IMR-90 (cell line): ENCODE results near the gene KRTAP19-1. TPM values are rescaled to one million over a fixed set of nuclear protein-coding genes. Genes with fewer than 3 reads are reported as not detected.

Experiments used
- ATAC-seq: fragments of 200-7000 bp; cut with Tn5 transposase; 2 replicates; pipeline ENCODE4 v1.9.1; 2020; ENCODE audit warnings: low read depth, mild to moderate bottlenecking, moderate library complexity
- BruUV-seq: library from RNA; stranded (reverse); fragments of 400-500 nt; replicated peaks from 2 replicates; lab custom pipeline; 2021; lab: Mats Ljungman, UMichigan
- CTCF ChIA-PET: fragments of 300-600 bp; formaldehyde crosslinking; extraction: SDS; loops from one replicate; lab custom pipeline; 2021; ENCODE audit warnings: antibody characterized with exemption; lab: Yijun Ruan, JAX
- POLR2A ChIA-PET: fragments of 300-600 bp; sonication (Branson Sonifier 250); formaldehyde crosslinking; loops from one replicate; lab custom pipeline; 2022; ENCODE audit warnings: antibody characterized with exemption; ENCODE audit not compliant: unreplicated experiment; lab: Charles Lee
- DNase-seq: peaks from one replicate; pipeline ENCODE4 v3.0.0; 2013
- H2AFZ ChIP-seq: replicated peaks from 2 replicates; pipeline ENCODE3; 2013; ENCODE audit warnings: low read length, mild to moderate bottlenecking; ENCODE audit not compliant: poor library complexity
- H2AK5ac ChIP-seq: 2 replicates; pipeline ENCODE4 v1.6.1; 2013; ENCODE audit warnings: low read depth, low read length, inconsistent platforms
- H2AK9ac ChIP-seq: replicated peaks from 2 replicates; pipeline ENCODE3; 2013; ENCODE audit warnings: mild to moderate bottlenecking, low read depth, low read length, moderate library complexity; ENCODE audit not compliant: poor library complexity
- H2BK120ac ChIP-seq: 2 replicates; pipeline ENCODE4 v1.6.1; 2013; ENCODE audit warnings: low read depth, low read length, inconsistent platforms
- H2BK15ac ChIP-seq: 3 replicates; pipeline ENCODE4 v1.6.1; 2013; ENCODE audit warnings: low read depth, low read length, inconsistent platforms
- H2BK20ac ChIP-seq: 2 replicates; pipeline ENCODE4 v1.6.1; 2013; ENCODE audit warnings: low read depth, mild to moderate bottlenecking, inconsistent platforms, low read length, moderate library complexity
- H2BK5ac ChIP-seq: 2 replicates; pipeline ENCODE4 v1.6.1; 2013; ENCODE audit warnings: mild to moderate bottlenecking, low read depth, low read length, inconsistent platforms; ENCODE audit not compliant: poor library complexity, severe bottlenecking
- H3K14ac ChIP-seq: replicated peaks from 2 replicates; pipeline ENCODE4 v1.6.1; 2013; ENCODE audit warnings: low read depth, low read length, inconsistent platforms
- H3K18ac ChIP-seq: 2 replicates; pipeline ENCODE4 v1.6.1; 2013; ENCODE audit warnings: low read depth, low read length, control low read depth
- H3K23ac ChIP-seq: 2 replicates; pipeline ENCODE4 v1.6.1; 2013; ENCODE audit warnings: low read depth, low read length, inconsistent platforms
- H3K27ac ChIP-seq: 2 replicates; pipeline ENCODE4 v1.5.1; 2013; ENCODE audit warnings: mild to moderate bottlenecking, control low read depth, low read length; ENCODE audit not compliant: insufficient read depth
- H3K27me3 ChIP-seq: 2 replicates; pipeline ENCODE4 v1.6.1; 2013; ENCODE audit warnings: low read length; ENCODE audit not compliant: control insufficient read depth, insufficient read depth
- H3K36me3 ChIP-seq: 2 replicates; pipeline ENCODE4 v1.6.1; 2013; ENCODE audit warnings: low read length, mixed read lengths; ENCODE audit not compliant: control insufficient read depth, insufficient read depth
- H3K4ac ChIP-seq: 2 replicates; pipeline ENCODE4 v1.6.1; 2013; ENCODE audit warnings: low read depth, low read length, inconsistent platforms
- H3K4me1 ChIP-seq: 2 replicates; pipeline ENCODE4 v1.6.1; 2013; ENCODE audit warnings: low read length, mixed read lengths; ENCODE audit not compliant: control insufficient read depth, insufficient read depth
- H3K4me2 ChIP-seq: 2 replicates; pipeline ENCODE4 v1.6.1; 2013; ENCODE audit warnings: low read depth, mild to moderate bottlenecking, control low read depth, low read length, moderate library complexity
- H3K4me3 ChIP-seq: 2 replicates; pipeline ENCODE4 v1.5.1; 2013; ENCODE audit warnings: low read depth, mild to moderate bottlenecking, control low read depth, low read length, moderate library complexity; ENCODE audit not compliant: insufficient read depth
- H3K56ac ChIP-seq: 2 replicates; pipeline ENCODE4 v1.6.1; 2013; ENCODE audit warnings: low read length, inconsistent platforms; ENCODE audit not compliant: insufficient read depth; ENCODE audit errors: extremely low read depth
- H3K79me1 ChIP-seq, 2 experiments: 2 replicates each; pipeline ENCODE4 v1.6.1; 2013; ENCODE audit warnings: low read length in 2 of 2, inconsistent platforms in 1 of 2, low read depth in 1 of 2
- H3K9ac ChIP-seq: 2 replicates; pipeline ENCODE4 v1.6.1; 2013; ENCODE audit warnings: low read depth, low read length, control low read depth
- H3K9me1 ChIP-seq: 2 replicates; pipeline ENCODE4 v1.6.1; 2013; ENCODE audit warnings: low read length, inconsistent platforms; ENCODE audit not compliant: insufficient read depth
- H3K9me3 ChIP-seq: 2 replicates; pipeline ENCODE4 v1.6.1; 2013; ENCODE audit warnings: low read length; ENCODE audit not compliant: control insufficient read depth, insufficient read depth
- H4K20me1 ChIP-seq: 2 replicates; pipeline ENCODE4 v1.6.1; 2013; ENCODE audit warnings: low read length, inconsistent platforms; ENCODE audit not compliant: insufficient read depth
- H4K5ac ChIP-seq: 2 replicates; pipeline ENCODE4 v1.6.1; 2013; ENCODE audit warnings: mild to moderate bottlenecking, low read depth, low read length, control low read depth
- H4K8ac ChIP-seq, 2 experiments: 2 replicates each; pipeline ENCODE4 v1.6.1; 2013; ENCODE audit warnings: low read depth in 2 of 2, low read length in 2 of 2, control low read depth in 1 of 2, inconsistent platforms in 1 of 2
- H4K91ac ChIP-seq: 2 replicates; pipeline ENCODE4 v1.6.1; 2013; ENCODE audit warnings: low read depth, low read length, inconsistent platforms; ENCODE audit not compliant: insufficient read depth
- CEBPB ChIP-seq: IDR thresholded peaks from 2 replicates; pipeline ENCODE4 v1.6.1; 2012; ENCODE audit warnings: low read depth, low read length, improper control_type of control experiment
- CHD1 ChIP-seq: IDR thresholded peaks from 2 replicates; pipeline ENCODE4 v1.6.1; 2012; ENCODE audit warnings: low read depth, low read length, improper control_type of control experiment
- CTCF ChIP-seq: conservative IDR thresholded peaks from 2 replicates; pipeline ENCODE4 v1.5.1; 2012; ENCODE audit warnings: mild to moderate bottlenecking, low read depth, low read length, improper control_type of control experiment
- FOS ChIP-seq: fragments of 150-350 bp; IDR thresholded peaks from 2 replicates; pipeline ENCODE4 v1.6.1; 2016; ENCODE audit warnings: low read depth, low read length
- MAFK ChIP-seq: IDR thresholded peaks from 2 replicates; pipeline ENCODE4 v1.6.1; 2012; ENCODE audit warnings: low read depth, low read length, improper control_type of control experiment
- MAZ ChIP-seq: IDR thresholded peaks from 2 replicates; pipeline ENCODE4 v1.6.1; 2012; ENCODE audit warnings: low read depth, mild to moderate bottlenecking, low read length, improper control_type of control experiment, moderate library complexity, borderline replicate concordance
- MXI1 ChIP-seq: IDR thresholded peaks from 2 replicates; pipeline ENCODE4 v1.6.1; 2012; ENCODE audit warnings: low read depth, mild to moderate bottlenecking, low read length, moderate library complexity, borderline replicate concordance
- POLR2A ChIP-seq: IDR thresholded peaks from 2 replicates; pipeline ENCODE4 v1.6.1; 2012; ENCODE audit warnings: mild to moderate bottlenecking, low read depth, low read length
- RAD21 ChIP-seq: IDR thresholded peaks from 2 replicates; pipeline ENCODE4 v1.6.1; 2012; ENCODE audit warnings: low read length, improper control_type of control experiment
- RCOR1 ChIP-seq: IDR thresholded peaks from 2 replicates; pipeline ENCODE4 v1.6.1; 2012; ENCODE audit warnings: mild to moderate bottlenecking, low read length, improper control_type of control experiment; ENCODE audit not compliant: insufficient replicate concordance
- SMC3 ChIP-seq: fragments of 150-350 bp; IDR thresholded peaks from 2 replicates; pipeline ENCODE4 v1.6.1; 2016; ENCODE audit warnings: low read depth, mild to moderate bottlenecking, antibody characterized with exemption, low read length, moderate library complexity
- USF2 ChIP-seq: fragments of 150-350 bp; IDR thresholded peaks from 2 replicates; pipeline ENCODE4 v1.6.1; 2017; ENCODE audit warnings: mild to moderate bottlenecking, antibody characterized with exemption, low read length, low read depth
- WGBS, 2 experiments: methylation state at CpG; one replicate each; pipeline versions ENCODE4 v1.1.5 to v1.1.7; 2013; ENCODE audit warnings: missing lambda C conversion rate in 2 of 2; ENCODE audit not compliant: insufficient read length in 1 of 2; ENCODE audit errors: extremely low coverage in 2 of 2; 5-methylcytosine and 5-hydroxymethylcytosine counted together
- dilution Hi-C: fragments of 300-500 bp; cut with HindIII; formaldehyde crosslinking; loops from one replicate; pipeline ENCODE4 v1.14.3; 2018; ENCODE audit warnings: low sequenced_read_pairs; ENCODE audit not compliant: unreplicated experiment
- in situ Hi-C: fragments of 300-500 bp; cut with MboI; formaldehyde crosslinking; loops from 3 replicates; pipeline ENCODE4 v1.14.3; 2019; ENCODE audit warnings: low sequenced_read_pairs, inconsistent platforms, mixed read lengths
- intact Hi-C: fragments of 100-400 bp; cut with micrococcal nuclease; formaldehyde crosslinking; loops from 2 replicates; pipeline ENCODE4 v1.10.0; 2022
- polyA plus RNA-seq, 3 experiments: library from polyadenylated mRNA; depleted of rRNA; stranded (reverse); fragments of >200 nt; gene quantifications; 2 replicates each; pipeline ENCODE4 v1.2.3, GENCODE V29; 2012; ENCODE audit warnings: low replicate concordance in 1 of 3
- total RNA-seq: library from RNA; depleted of rRNA; stranded (reverse); fragments of >200 nt; gene quantifications from 2 replicates; pipeline ENCODE4 v1.2.3, GENCODE V29; 2012

The KRTAP19-1 gene
- total and polyA plus RNA-seq, 2 of the 4 experiments (the other 2 are of a cell fraction) = not detected

- Histone ChIP-seq H2BK120ac (no peak within 1 kb of the TSS), H4K5ac (no peak within 1 kb of the TSS), H4K91ac (no peak within 1 kb of the TSS), H3K4ac (no peak within 1 kb of the TSS), H2AK5ac (no peak within 1 kb of the TSS), H2BK20ac (no peak within 1 kb of the TSS), H3K4me1 (no peaks in the 10 kb centered on the region), H3K27ac (no peak within 1 kb of the TSS), H3K18ac (no peak within 1 kb of the TSS), H3K27me3 (no peaks in the 10 kb centered on the region), H2AFZ (no peak within 1 kb of the TSS), H4K8ac (no peak within 1 kb of the TSS), H3K36me3 (no peaks in the 10 kb centered on the region), H3K9me1 (no peaks in the 10 kb centered on the region), H3K9ac (no peak within 1 kb of the TSS), H2BK15ac (no peak within 1 kb of the TSS), H3K4me2 (no peak within 1 kb of the TSS), H2BK5ac (no peak within 1 kb of the TSS), H3K9me3 (peaks cover 3% of the 10 kb centered on the region; the same call in 1 of the 2 replicates), H2AK9ac (no peak within 1 kb of the TSS), H3K56ac (no peak within 1 kb of the TSS), H3K4me3 (no peak within 1 kb of the TSS), H4K20me1 (no peaks in the 10 kb centered on the region), H3K79me1 (no peaks in the 10 kb centered on the region), H3K14ac (no peak within 1 kb of the TSS), H3K23ac (no peak within 1 kb of the TSS)
- 100% methylated on average over 1 of the region's 6 CpGs; no CpG with 5 or more reads in 1 of the 2 experiments for WGBS, 2 experiments
- TF ChIP-seq CTCF = no peak
- TF ChIP-seq FOS = no peak
- no peak for TF ChIP-seq SMC3
- TF ChIP-seq RAD21 = no peak
- no peak for TF ChIP-seq MAFK
- no peak for TF ChIP-seq MAZ
- no peak for TF ChIP-seq CHD1
- no peak for TF ChIP-seq MXI1
- no peak for TF ChIP-seq RCOR1
- no peak for TF ChIP-seq CEBPB
- TF ChIP-seq POLR2A = no peak
- no peak for TF ChIP-seq USF2
- BruUV-seq = no TSS peak
- ChIA-PET POLR2A (no interaction called here), CTCF (no interaction called here)
- intact Hi-C loops (no loop called here), in situ Hi-C loops (no loop called here), dilution Hi-C loops (no loop called here)
- ATAC-seq = no peak
- no peak for DNase-seq
Measured at GRCh38 chr21:30502041-30502440, 21.9 kb upstream of the KRTAP19-1 start, which contains the start of gene KRTAP19-5. KRTAP19-5 (minus strand) TSS chr21:30502141; CDS start chr21:30502090, 51 bp downstream.
